ENCODE measurements around the gene MALSU1. TPM values are rescaled to one million over a fixed set of nuclear protein-coding genes. Genes with fewer than 3 reads are reported as not detected.
"Not testable (repeated sequence)": the region's sequence is repeated elsewhere in the genome, so short reads cannot be mapped to it uniquely, and the experiment has no call there.

Gene MALSU1
- polyA plus RNA-seq, 3 donors from 2014 or later = 44.5 to 64.8 (median 47.6) TPM

- peaks cover 0 to 8% (median 0%) of the 10 kb centered on the region in 3 donors for H3K36me3 Mint-ChIP-seq
- H3K27me3 Mint-ChIP-seq (ENCODE audit: low read depth in 3 of 3) = peaks cover 0 to 4% (median 2%) of the 10 kb centered on the region in 3 donors
- H3K4me1 Mint-ChIP-seq = peaks cover 6 to 11% of the 10 kb centered on the region in 2 donors
- no peak for DNase-seq
- H3K27ac Mint-ChIP-seq = no peak overlapping the region
- no peaks in the 10 kb centered on the region for H3K9me3 Mint-ChIP-seq
- no peak overlapping the region for H3K4me3 Mint-ChIP-seq
These were observed 5.6 kb upstream of the MALSU1 start for GRCh38 chr7:23293500-23294073.

- Mint-ChIP-seq H3K4me3 (no peak overlapping the region), H3K4me1 (peaks cover 18 to 23% of the 10 kb centered on the region in 2 donors), H3K9me3 (peaks cover 0 to 2% (median 0%) of the 10 kb centered on the region in 6 donors), H3K36me3 (peaks cover 0 to 8% (median 0%) of the 10 kb centered on the region in 3 donors), H3K27me3 (ENCODE audit: low read depth in 3 of 3) (peaks cover 2 to 8% (median 4%) of the 10 kb centered on the region in 3 donors), H3K27ac (no peak overlapping the region)
- no peak for DNase-seq
These were observed 4.4 kb upstream of the MALSU1 start for GRCh38 chr7:23294549-23295400.

GRCh38 chr7:23295401-23295697 lies 3.8 kb upstream of the MALSU1 start:
- no peak overlapping the region for H3K4me3 Mint-ChIP-seq
- peaks cover 2 to 8% (median 4%) of the 10 kb centered on the region in 3 donors for H3K27me3 Mint-ChIP-seq (ENCODE audit: low read depth in 3 of 3)
- peaks cover 0 to 8% (median 0%) of the 10 kb centered on the region in 3 donors for H3K36me3 Mint-ChIP-seq
- peaks cover 0 to 2% (median 0%) of the 10 kb centered on the region in 6 donors for H3K9me3 Mint-ChIP-seq
- no peak overlapping the region for H3K27ac Mint-ChIP-seq
- peaks cover 23 to 28% of the 10 kb centered on the region in 2 donors for H3K4me1 Mint-ChIP-seq
- DNase-seq = no peak

GRCh38 chr7:23298141-23298881 lies 828 bp upstream of the MALSU1 start:
- H3K36me3 Mint-ChIP-seq = peaks cover 4 to 18% (median 12%) of the 10 kb centered on the region in 3 donors
- peaks cover 42 to 52% of the 10 kb centered on the region in 2 donors for H3K4me1 Mint-ChIP-seq
- peaks cover 0 to 2% (median 0%) of the 10 kb centered on the region in 6 donors for H3K9me3 Mint-ChIP-seq

GRCh38 chr7:23299770-23300300 lies 696 bp downstream of the MALSU1 start:
- Mint-ChIP-seq H3K27me3 (ENCODE audit: low read depth in 3 of 3) (peaks cover 1 to 8% (median 4%) of the 10 kb centered on the region in 3 donors), H3K4me1 (peaks cover 44 to 63% of the 10 kb centered on the region in 2 donors), H3K27ac (peak overlapping the region; percentile 91 to 99 (median 98)), H3K36me3 (peaks cover 4 to 19% (median 19%) of the 10 kb centered on the region in 3 donors), H3K4me3 (peak overlapping the region; percentile 87 to 98 (median 92)), H3K9me3 (peaks cover 0 to 2% (median 0%) of the 10 kb centered on the region in 6 donors)
- no peak for DNase-seq

More at GRCh38 chr7:23298141-23298881, 828 bp upstream of the MALSU1 start:
- H3K27ac Mint-ChIP-seq = peak overlapping the region; percentile 91 to 99 (median 98)
- H3K4me3 Mint-ChIP-seq = peak overlapping the region; percentile 87 to 98 (median 92)
- DNase-seq = no peak
- peaks cover 4 to 8% (median 4%) of the 10 kb centered on the region in 3 donors for H3K27me3 Mint-ChIP-seq (ENCODE audit: low read depth in 3 of 3)

- H3K4me1 Mint-ChIP-seq = peaks cover 28 to 63% of the 10 kb centered on the region in 2 donors
- no peak overlapping the region for H3K4me3 Mint-ChIP-seq
- DNase-seq = no peak
- no peak overlapping the region for H3K27ac Mint-ChIP-seq
- H3K36me3 Mint-ChIP-seq = peaks cover 7 to 50% (median 33%) of the 10 kb centered on the region in 3 donors
- no peaks in the 10 kb centered on the region for H3K27me3 Mint-ChIP-seq (ENCODE audit: low read depth in 3 of 3)
- no peaks in the 10 kb centered on the region for H3K9me3 Mint-ChIP-seq
These were observed 7.9 kb downstream of the MALSU1 start for GRCh38 chr7:23306936-23307521.

- no peak for DNase-seq
- H3K4me3 Mint-ChIP-seq = no peak overlapping the region
- peaks cover 3 to 43% (median 23%) of the 10 kb centered on the region in 3 donors for H3K36me3 Mint-ChIP-seq
- no peak overlapping the region for H3K27ac Mint-ChIP-seq
- no peaks in the 10 kb centered on the region for H3K9me3 Mint-ChIP-seq
- H3K4me1 Mint-ChIP-seq = peaks cover 21 to 59% of the 10 kb centered on the region in 2 donors
- H3K27me3 Mint-ChIP-seq (ENCODE audit: low read depth in 3 of 3) = no peaks in the 10 kb centered on the region
These were observed 9.6 kb downstream of the MALSU1 start for GRCh38 chr7:23308754-23309153.

- Mint-ChIP-seq H3K4me1 (peaks cover 4 to 25% of the 10 kb centered on the region in 2 donors), H3K36me3 (peaks cover 3 to 32% (median 15%) of the 10 kb centered on the region in 3 donors)
- H3K4me3 Mint-ChIP-seq; H3K9me3 Mint-ChIP-seq; H3K27me3 Mint-ChIP-seq (ENCODE audit: low read depth in 3 of 3); DNase-seq; H3K27ac Mint-ChIP-seq: not testable (repeated sequence)
These were observed 13.0 kb downstream of the MALSU1 start for GRCh38 chr7:23312141-23312540.

GRCh38 chr7:23315366-23315765 lies 16.2 kb downstream of the MALSU1 start:
- Mint-ChIP-seq H3K36me3 (peaks cover 3 to 12% (median 9%) of the 10 kb centered on the region in 3 donors), H3K27me3 (ENCODE audit: low read depth in 3 of 3) (peaks cover 0 to 4% (median 3%) of the 10 kb centered on the region in 3 donors), H3K4me1 (peaks cover 0 to 18% of the 10 kb centered on the region in 2 donors), H3K27ac (no peak overlapping the region), H3K4me3 (no peak overlapping the region), H3K9me3 (no peaks in the 10 kb centered on the region)
- no peak for DNase-seq

- H3K36me3 Mint-ChIP-seq = peaks cover 0 to 5% (median 0%) of the 10 kb centered on the region in 3 donors
- H3K27ac Mint-ChIP-seq = no peak overlapping the region
- no peaks in the 10 kb centered on the region for H3K9me3 Mint-ChIP-seq
- no peak for DNase-seq
- no peak overlapping the region for H3K4me3 Mint-ChIP-seq
- H3K27me3 Mint-ChIP-seq (ENCODE audit: low read depth in 3 of 3) = peaks cover 6 to 10% (median 7%) of the 10 kb centered on the region in 3 donors
- no peaks in the 10 kb centered on the region for H3K4me1 Mint-ChIP-seq
These were observed 32.0 kb downstream of the MALSU1 start for GRCh38 chr7:23331132-23331531.

- H3K27ac Mint-ChIP-seq = no peak overlapping the region
These were observed 33.1 kb downstream of the MALSU1 start for GRCh38 chr7:23332193-23332592.

GRCh38 chr7:23332910-23333612 lies 33.9 kb downstream of the MALSU1 start:
- Mint-ChIP-seq H3K27me3 (ENCODE audit: low read depth in 3 of 3) (peaks cover 6 to 12% (median 9%) of the 10 kb centered on the region in 3 donors), H3K4me3 (no peak overlapping the region), H3K9me3 (no peaks in the 10 kb centered on the region), H3K4me1 (no peaks in the 10 kb centered on the region), H3K36me3 (peaks cover 0 to 5% (median 0%) of the 10 kb centered on the region in 3 donors), H3K27ac (no peak overlapping the region)
- no peak for DNase-seq

More at GRCh38 chr7:23332193-23332592, 33.1 kb downstream of the MALSU1 start:
- Mint-ChIP-seq H3K9me3 (no peaks in the 10 kb centered on the region), H3K36me3 (peaks cover 0 to 5% (median 0%) of the 10 kb centered on the region in 3 donors), H3K4me3 (no peak overlapping the region), H3K4me1 (no peaks in the 10 kb centered on the region), H3K27me3 (ENCODE audit: low read depth in 3 of 3) (peaks cover 6 to 10% (median 8%) of the 10 kb centered on the region in 3 donors)
- DNase-seq = no peak
